Fibroblast of lung (primary cell): ENCODE results near the gene BAG5.

Experiments
- CTCF ChIP-seq, 2 donors: IDR thresholded peaks in 1 of 2; conservative IDR thresholded peaks in 1 of 2; 1 replicate in 1 of 2; 2 replicates in 1 of 2; pipeline ENCODE4 v1.5.1; 2011 to 2012; ENCODE audit warnings: low read length in 2 of 2, control low read depth in 1 of 2, inconsistent platforms in 1 of 2, low read depth in 1 of 2, mild to moderate bottlenecking in 1 of 2
- EZH2 ChIP-seq: IDR thresholded peaks from 2 replicates; pipeline ENCODE4 v1.5.1; 2012; ENCODE audit warnings: low read length, control low read depth, mild to moderate bottlenecking; ENCODE audit errors: missing control alignments

GRCh38 chr14:103514596-103515421, 47.6 kb downstream of the BAG5 start:
- TF ChIP-seq CTCF (conservative IDR thresholded peaks at IDR 0.05 in 1 of 2, IDR thresholded peaks at IDR 0.05 in 1 of 2; ENCODE audit: low read depth in 1 of 2, low read length in 2 of 2) = no peak
- TF ChIP-seq EZH2 = no peak
